ENCODE data around the gene DTNA.
"Not testable (repeated sequence)": the region's sequence is repeated elsewhere in the genome, so short reads cannot be mapped to it uniquely, and the experiment has no call there.

DTNA gene

DNA sequence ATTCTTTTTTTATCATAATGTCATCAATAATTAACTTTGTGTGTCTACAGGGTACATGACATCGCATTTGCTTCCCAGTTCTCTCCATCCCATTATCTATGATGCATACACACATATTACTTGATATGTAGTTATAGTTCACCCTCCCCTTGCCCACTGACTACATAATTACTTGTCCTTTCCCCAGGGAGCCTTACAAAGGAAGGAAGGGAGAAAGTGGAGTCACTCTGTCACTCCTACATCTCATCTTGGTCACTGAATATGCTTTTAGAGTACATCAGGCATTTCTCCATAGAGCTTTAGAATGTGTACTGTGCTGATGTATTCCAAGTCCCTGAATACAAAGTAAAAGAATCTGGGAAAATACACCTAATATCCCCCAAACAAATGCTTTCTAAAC, 6.0 kb upstream of the DTNA start:
- no peaks in the 10 kb centered on the region for H3K9me3 ChIP-seq
- H3K4me3 ChIP-seq = no peak overlapping the region
- no peaks in the 10 kb centered on the region; the same call in 1 of the 2 replicates for H3K27me3 ChIP-seq (ENCODE audit: low read depth)
- H3K36me3 ChIP-seq (replicated peaks) = no peaks in the 10 kb centered on the region
- no peak for DNase-seq (ENCODE audit: low spot score in 2 of 2)
- peaks cover 19% of the 10 kb centered on the region for H3K4me1 ChIP-seq
- in situ Hi-C loops (cut with MboI; ENCODE audit: low sequenced_read_pairs) = no loop called here

- Histone ChIP-seq H3K9me3 (no peaks in the 10 kb centered on the region), H3K4me3 (no peak overlapping the region), H3K4me1 (peaks cover 24% of the 10 kb centered on the region), H3K36me3 (replicated peaks) (no peaks in the 10 kb centered on the region), H3K27me3 (ENCODE audit: low read depth) (no peaks in the 10 kb centered on the region; the same call in 1 of the 2 replicates)
- no peak for DNase-seq (ENCODE audit: low spot score in 2 of 2)
- in situ Hi-C loops (cut with MboI; ENCODE audit: low sequenced_read_pairs) = no loop called here
These were observed 5.3 kb upstream of the DTNA start for GRCh38 chr18:34704823-34705222.

GRCh38 chr18:34707670-34708069, 2.4 kb upstream of the DTNA start:
- peak; percentile 68 to 81 for DNase-seq (ENCODE audit: low spot score in 2 of 2)
- Histone ChIP-seq H3K36me3 (replicated peaks) (no peaks in the 10 kb centered on the region), H3K27me3 (ENCODE audit: low read depth) (no peaks in the 10 kb centered on the region), H3K4me3 (no peak overlapping the region), H3K4me1 (peaks cover 35% of the 10 kb centered on the region), H3K9me3 (no peaks in the 10 kb centered on the region)
- in situ Hi-C loops (cut with MboI; ENCODE audit: low sequenced_read_pairs) = no loop called here

GRCh38 chr18:34709104-34709503, 994 bp upstream of the DTNA start:
- Histone ChIP-seq H3K9me3 (no peaks in the 10 kb centered on the region), H3K4me1 (peaks cover 35% of the 10 kb centered on the region), H3K4me3 (no peak overlapping the region), H3K36me3 (replicated peaks) (no peaks in the 10 kb centered on the region), H3K27me3 (ENCODE audit: low read depth) (no peaks in the 10 kb centered on the region)
- no peak for DNase-seq (ENCODE audit: low spot score in 2 of 2)
- in situ Hi-C loops (cut with MboI; ENCODE audit: low sequenced_read_pairs) = no loop called here

DNA sequence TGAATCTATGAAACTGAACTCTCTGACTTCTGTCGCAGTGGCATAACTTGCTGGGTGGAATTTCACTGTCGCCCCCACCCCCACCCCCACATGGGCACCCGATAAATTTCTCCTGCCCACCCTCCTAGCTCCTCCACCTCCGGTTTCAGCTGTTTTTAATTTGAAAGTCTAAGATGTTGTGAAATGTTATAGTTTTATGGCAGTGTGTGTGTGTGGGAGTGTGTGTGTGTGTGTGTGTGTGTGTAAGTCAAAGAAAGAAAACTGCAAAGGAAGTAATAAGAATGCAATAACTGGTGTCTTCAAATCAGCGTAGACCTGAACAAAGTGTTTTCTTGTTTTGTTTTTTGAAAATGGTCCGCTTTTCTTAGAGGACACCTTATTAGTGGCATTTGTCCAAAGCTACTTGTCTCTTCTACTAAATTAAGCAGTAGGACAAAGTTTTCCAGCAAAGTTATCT, 388 bp downstream of the DTNA start:
- no peak for DNase-seq (ENCODE audit: low spot score in 2 of 2)
- H3K4me3 ChIP-seq = peak overlapping the region; percentile 12
- H3K9me3 ChIP-seq = no peaks in the 10 kb centered on the region
- H3K27me3 ChIP-seq (ENCODE audit: low read depth) = no peaks in the 10 kb centered on the region
- H3K4me1 ChIP-seq = peaks cover 35% of the 10 kb centered on the region
- in situ Hi-C loops (cut with MboI; ENCODE audit: low sequenced_read_pairs) = no loop called here
- H3K36me3 ChIP-seq (replicated peaks) = no peaks in the 10 kb centered on the region

GRCh38 chr18:34710934-34711333, 836 bp downstream of the DTNA start:
- Histone ChIP-seq H3K36me3 (replicated peaks) (no peaks in the 10 kb centered on the region), H3K9me3 (no peaks in the 10 kb centered on the region), H3K4me3 (peak overlapping the region; percentile 12), H3K27me3 (ENCODE audit: low read depth) (no peaks in the 10 kb centered on the region), H3K4me1 (peaks cover 35% of the 10 kb centered on the region)
- peak in 1 of 2 experiments; percentile 17 for DNase-seq (ENCODE audit: low spot score in 2 of 2)
- in situ Hi-C loops (cut with MboI; ENCODE audit: low sequenced_read_pairs) = no loop called here

DNA sequence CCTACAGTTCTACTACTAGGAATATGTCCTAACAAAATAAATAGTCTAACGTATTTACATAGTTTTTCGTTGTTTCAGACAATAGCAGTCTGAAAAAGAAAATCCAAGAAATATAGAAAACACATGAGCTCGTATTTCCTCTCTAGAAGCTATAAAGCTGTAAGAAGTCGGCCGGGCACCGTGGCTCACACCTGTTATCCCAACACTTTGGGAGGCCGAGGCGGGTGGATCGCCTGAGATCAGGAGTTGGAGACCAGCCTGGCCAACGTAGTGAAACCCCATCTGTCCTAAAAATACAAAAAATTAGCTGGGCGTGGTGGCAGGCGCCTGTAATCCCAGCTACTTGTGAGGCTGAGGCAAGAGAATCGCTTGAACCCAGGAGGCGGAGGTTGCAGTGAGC, 6.0 kb downstream of the DTNA start:
- H3K9me3 ChIP-seq; H3K36me3 ChIP-seq (replicated peaks); H3K4me1 ChIP-seq; H3K27me3 ChIP-seq (ENCODE audit: low read depth); DNase-seq (ENCODE audit: low spot score in 2 of 2); H3K4me3 ChIP-seq; in situ Hi-C loops (cut with MboI; ENCODE audit: low sequenced_read_pairs): not testable (repeated sequence)

- Histone ChIP-seq H3K4me3 (no peak overlapping the region), H3K36me3 (replicated peaks) (no peaks in the 10 kb centered on the region), H3K27me3 (ENCODE audit: low read depth) (peaks cover 6% of the 10 kb centered on the region), H3K9me3 (no peaks in the 10 kb centered on the region), H3K4me1 (no peaks in the 10 kb centered on the region)
- in situ Hi-C loops (cut with MboI; ENCODE audit: low sequenced_read_pairs) = no loop called here
- no peak for DNase-seq (ENCODE audit: low spot score in 2 of 2)
These were observed 8.5 kb downstream of the DTNA start for GRCh38 chr18:34718610-34719009.

GRCh38 chr18:34720220-34720619, 10.1 kb downstream of the DTNA start:
- no peak for DNase-seq (ENCODE audit: low spot score in 2 of 2)
- no peaks in the 10 kb centered on the region for H3K4me1 ChIP-seq
- in situ Hi-C loops (cut with MboI; ENCODE audit: low sequenced_read_pairs) = no loop called here
- H3K36me3 ChIP-seq (replicated peaks) = no peaks in the 10 kb centered on the region
- peaks cover 4% of the 10 kb centered on the region for H3K9me3 ChIP-seq
- H3K4me3 ChIP-seq = no peak overlapping the region
- H3K27me3 ChIP-seq (ENCODE audit: low read depth) = peaks cover 6% of the 10 kb centered on the region

- Histone ChIP-seq H3K4me3 (no peak overlapping the region), H3K27me3 (ENCODE audit: low read depth) (peaks cover 6% of the 10 kb centered on the region), H3K4me1 (no peaks in the 10 kb centered on the region), H3K9me3 (peaks cover 4% of the 10 kb centered on the region), H3K36me3 (replicated peaks) (no peaks in the 10 kb centered on the region)
- in situ Hi-C loops (cut with MboI; ENCODE audit: low sequenced_read_pairs) = no loop called here
- no peak for DNase-seq (ENCODE audit: low spot score in 2 of 2)
These were observed 13.0 kb downstream of the DTNA start for GRCh38 chr18:34723143-34723542.

DNA sequence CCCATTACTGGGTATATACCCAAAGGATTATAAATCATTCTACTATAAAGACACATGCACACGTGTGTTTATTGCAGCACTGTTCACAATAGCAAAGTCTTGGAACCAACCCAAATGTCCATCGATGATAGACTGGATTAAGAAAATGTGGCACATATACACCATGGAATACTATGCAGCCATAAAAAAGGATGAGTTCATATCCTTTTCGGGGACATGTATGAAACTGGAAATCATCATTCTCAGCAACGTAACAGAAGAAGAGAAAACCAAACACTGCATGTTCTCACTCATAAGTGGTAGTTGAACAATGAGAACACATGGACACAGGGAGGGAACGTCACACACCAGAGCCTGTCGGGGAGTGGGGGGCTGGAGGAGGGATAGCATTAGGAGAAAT, 15.6 kb downstream of the DTNA start:
- H3K4me3 ChIP-seq; in situ Hi-C loops (cut with MboI; ENCODE audit: low sequenced_read_pairs): not testable (repeated sequence)

DNA sequence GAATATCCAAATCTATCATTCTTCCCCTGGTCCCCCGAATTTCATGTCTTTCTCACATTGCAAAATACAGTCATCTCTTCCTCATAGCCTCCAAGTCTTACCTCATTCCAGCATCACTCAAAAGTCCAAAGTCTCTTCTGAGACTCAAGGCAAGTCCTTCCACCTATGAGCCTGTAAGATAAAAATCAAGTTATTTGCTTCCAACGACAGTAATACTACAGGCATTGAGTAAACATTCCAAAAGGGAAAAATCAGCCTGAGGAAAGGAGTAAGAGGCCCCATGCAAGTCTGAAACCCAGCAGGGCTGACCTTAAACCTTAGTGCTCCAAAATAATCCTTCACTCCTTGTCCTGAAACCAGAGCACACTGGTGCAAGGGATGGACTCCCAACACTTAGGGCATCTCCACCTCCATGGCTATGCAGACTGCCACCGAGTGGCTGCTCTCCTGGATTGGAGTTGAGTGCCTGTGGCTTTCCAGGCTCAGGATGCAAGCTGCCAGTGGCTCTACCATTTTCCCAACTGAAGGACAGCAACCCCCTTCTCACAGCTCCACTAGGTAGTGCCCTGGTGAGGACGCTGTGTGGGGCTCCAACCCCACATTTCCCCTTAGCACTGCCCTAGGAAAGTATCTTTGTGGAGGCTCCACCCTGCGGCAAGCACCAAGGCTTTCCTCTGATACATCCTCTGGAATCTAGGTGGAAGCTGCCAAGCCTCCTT, 16.3 kb downstream of the DTNA start:
- no peak for DNase-seq (ENCODE audit: low spot score in 2 of 2)
- Histone ChIP-seq H3K9me3 (peaks cover 4% of the 10 kb centered on the region), H3K4me3 (no peak overlapping the region), H3K4me1 (peaks cover 4% of the 10 kb centered on the region), H3K36me3 (replicated peaks) (no peaks in the 10 kb centered on the region), H3K27me3 (ENCODE audit: low read depth) (no peaks in the 10 kb centered on the region; the same call in 1 of the 2 replicates)
- in situ Hi-C loops (cut with MboI; ENCODE audit: low sequenced_read_pairs) = no loop called here

More for the DNA sequence above, 15.6 kb downstream of the DTNA start:
- H3K4me1 ChIP-seq; H3K36me3 ChIP-seq (replicated peaks); DNase-seq (ENCODE audit: low spot score in 2 of 2); H3K27me3 ChIP-seq (ENCODE audit: low read depth); H3K9me3 ChIP-seq: not testable (repeated sequence)

GRCh38 chr18:34729264-34729663, 19.2 kb downstream of the DTNA start:
- Histone ChIP-seq H3K4me1 (peaks cover 4% of the 10 kb centered on the region), H3K36me3 (replicated peaks) (no peaks in the 10 kb centered on the region), H3K27me3 (ENCODE audit: low read depth) (no peaks in the 10 kb centered on the region), H3K9me3 (peaks cover 4% of the 10 kb centered on the region), H3K4me3 (no peak overlapping the region)
- peak; percentile 53 to 57 for DNase-seq (ENCODE audit: low spot score in 2 of 2)
- in situ Hi-C loops (cut with MboI; ENCODE audit: low sequenced_read_pairs) = no loop called here

DNA sequence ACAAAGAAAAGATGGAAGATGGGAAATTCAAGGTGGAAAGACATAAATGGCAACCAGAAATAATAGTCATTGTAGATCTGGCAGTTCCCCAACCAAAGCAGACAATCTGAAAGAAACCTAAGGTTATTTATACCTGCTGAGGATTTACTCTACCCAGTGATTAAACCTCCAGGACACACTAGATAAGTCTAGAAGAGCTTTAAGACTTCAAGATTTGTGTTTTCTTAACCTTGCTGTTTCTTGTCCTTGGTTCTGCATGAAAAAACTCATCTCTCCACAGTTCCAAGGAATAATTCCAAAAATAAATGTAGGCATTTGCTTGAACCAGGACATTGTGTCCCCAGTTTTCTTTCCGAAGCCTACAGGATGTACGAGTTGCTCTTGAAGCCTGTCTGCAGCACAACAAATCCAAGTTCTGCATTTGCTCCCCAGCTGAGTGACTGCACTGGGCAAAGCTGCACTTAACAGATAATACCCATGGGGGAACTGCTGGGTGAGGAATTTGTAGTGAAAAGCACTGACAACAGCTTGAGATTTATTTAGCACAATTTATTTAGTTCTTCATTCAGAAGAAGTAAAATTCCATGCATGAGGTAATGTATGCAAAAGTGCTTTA, 19.8 kb downstream of the DTNA start:
- H3K36me3 ChIP-seq (replicated peaks) = no peaks in the 10 kb centered on the region
- H3K4me1 ChIP-seq = peaks cover 4% of the 10 kb centered on the region
- H3K27me3 ChIP-seq (ENCODE audit: low read depth) = no peaks in the 10 kb centered on the region
- H3K9me3 ChIP-seq = peaks cover 2% of the 10 kb centered on the region
- in situ Hi-C loops (cut with MboI; ENCODE audit: low sequenced_read_pairs) = no loop called here
- DNase-seq (ENCODE audit: low spot score in 2 of 2) = no peak
- H3K4me3 ChIP-seq = no peak overlapping the region
